GM21576 (cell line): ENCODE results near the gene KRTAP4-11.
"Not testable (repeated sequence)": the region's sequence is repeated elsewhere in the genome, so short reads cannot be mapped to it uniquely, and the experiment has no call there.

Source experiments
- ATAC-seq: cut with Tn5 transposase; IDR thresholded peaks from one replicate; pipeline ENCODE4 v1.9.1; 2021; ENCODE audit warnings: mild to moderate bottlenecking, moderate library complexity; ENCODE audit not compliant: unreplicated experiment

KRTAP4-11 gene

DNA sequence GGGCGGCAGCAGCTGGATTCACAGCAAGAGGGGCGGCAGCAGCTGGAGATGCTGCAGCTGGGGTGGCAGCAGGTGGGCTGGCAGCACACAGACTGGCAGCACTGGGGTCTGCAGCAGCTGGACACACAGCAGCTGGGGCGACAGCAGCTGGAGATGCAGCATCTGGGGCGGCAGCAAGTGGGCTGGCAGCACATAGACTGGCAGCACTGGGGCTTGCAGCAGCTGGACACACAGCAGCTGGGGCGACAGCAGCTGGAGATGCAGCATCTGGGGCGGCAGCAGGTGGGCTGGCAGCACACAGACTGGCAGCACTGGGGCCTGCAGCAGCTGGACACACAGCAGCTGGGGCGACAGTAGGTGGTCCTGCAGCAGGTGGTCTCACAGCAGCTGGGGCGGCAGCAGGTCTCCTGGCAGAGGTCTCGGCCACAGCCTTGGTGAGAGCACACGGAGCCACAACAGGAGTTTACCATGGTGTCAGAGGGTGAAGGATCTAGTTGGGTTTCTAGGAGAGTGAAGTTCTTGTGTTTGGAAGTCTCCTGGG, at the start of gene KRTAP4-11:
KRTAP4-11 (minus strand) TSS at position 528 of the 541 bp plus-strand sequence; CDS start at position 470, 58 bp downstream.
- ATAC-seq: not testable (repeated sequence)

GRCh38 chr17:41167561-41167960, 49.4 kb upstream of the KRTAP4-11 start:
- no peak for ATAC-seq

DNA sequence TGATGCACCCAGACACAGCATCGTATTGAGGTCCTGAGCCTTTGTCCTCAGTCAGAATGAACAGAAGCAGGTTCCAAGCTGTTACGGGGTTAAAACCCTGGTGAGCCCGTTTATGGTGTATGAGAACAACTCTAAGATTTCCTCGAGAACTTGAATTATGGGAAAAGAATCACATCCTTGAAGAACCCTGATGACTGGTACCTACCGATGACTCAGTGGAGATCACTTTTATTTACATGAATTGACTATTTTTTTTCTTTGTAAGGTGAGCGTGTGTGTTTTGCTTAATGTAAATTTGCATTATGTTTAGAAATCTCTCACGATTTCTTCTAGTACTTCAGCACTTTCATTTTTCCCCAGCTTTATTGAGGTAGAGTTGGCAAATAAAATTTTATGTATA, 45.7 kb upstream of the KRTAP4-11 start:
- ATAC-seq: no peak

DNA sequence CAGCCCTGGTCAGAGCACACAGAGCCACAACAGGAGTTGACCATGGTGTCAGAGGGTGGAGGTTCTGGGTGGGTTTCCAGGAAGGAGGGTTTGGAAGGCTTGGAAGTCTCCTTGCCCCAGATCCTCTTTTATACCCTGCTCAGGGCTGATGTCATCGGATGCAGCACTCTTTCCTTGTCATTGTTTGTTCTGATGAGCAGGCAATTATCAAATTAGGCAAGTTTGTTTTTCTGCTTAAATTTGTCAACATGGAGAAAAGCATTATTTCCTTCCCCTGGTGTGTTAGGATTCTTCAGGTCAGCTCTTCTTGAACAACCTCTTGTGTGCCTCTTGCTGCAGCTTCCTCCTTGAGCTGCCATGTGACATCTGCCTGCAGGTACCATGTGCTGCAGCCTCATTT, 42.5 kb upstream of the KRTAP4-11 start, which contains the start of gene KRTAP4-4:
KRTAP4-4 (minus strand) TSS at position 101 of the 400 bp plus-strand sequence; CDS start at position 44, 57 bp downstream.
- ATAC-seq: no peak

DNA sequence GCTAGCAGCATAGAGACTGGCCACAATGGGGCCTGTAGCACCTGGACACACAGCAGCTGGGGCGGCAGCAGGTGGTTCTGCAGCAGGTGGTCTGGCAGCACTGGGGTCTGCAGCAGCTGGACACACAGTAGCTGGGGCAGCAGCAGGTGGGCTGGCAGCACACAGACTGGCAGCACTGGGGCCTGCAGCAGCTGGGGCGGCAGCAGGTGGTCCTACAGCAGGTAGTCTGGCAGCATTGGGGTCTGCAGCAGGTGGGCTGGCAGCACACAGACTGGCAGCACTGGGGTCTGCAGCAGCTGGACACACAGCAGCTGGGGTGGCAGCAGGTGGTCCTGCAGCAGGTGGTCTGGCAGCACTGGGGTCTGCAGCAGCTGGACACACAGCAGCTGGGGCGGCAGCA, 42.0 kb upstream of the KRTAP4-11 start:
- ATAC-seq: not testable (repeated sequence)

DNA sequence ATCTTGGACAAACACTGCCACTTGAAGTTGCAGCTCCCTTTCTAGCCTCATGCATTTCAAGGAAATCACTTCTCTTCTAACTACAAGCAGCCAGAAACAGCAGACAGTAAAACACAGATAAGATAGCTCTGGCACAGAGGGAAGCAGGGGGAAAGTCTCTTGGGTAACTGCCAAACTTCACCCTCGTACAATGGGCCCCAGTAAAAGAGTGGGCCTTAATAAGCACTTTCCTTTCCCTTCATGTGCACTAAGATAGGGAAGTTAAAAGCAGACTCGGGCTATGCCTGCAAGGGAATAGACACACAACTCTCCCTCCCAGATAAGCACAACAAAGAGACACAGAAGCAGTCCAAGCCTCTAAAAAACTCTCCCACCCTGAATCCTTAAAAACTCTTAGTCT, 35.7 kb upstream of the KRTAP4-11 start:
- ATAC-seq: no peak

GRCh38 chr17:41151525-41151924, 33.4 kb upstream of the KRTAP4-11 start:
- ATAC-seq: no peak

GRCh38 chr17:41150026-41150425, 31.9 kb upstream of the KRTAP4-11 start:
- ATAC-seq: no peak

GRCh38 chr17:41149652-41149985, 31.4 kb upstream of the KRTAP4-11 start, which contains the start of gene KRTAP4-5:
Gene KRTAP4-5 (minus strand): TSS chr17:41149825. CDS start chr17:41149767, 58 bp downstream.
- ATAC-seq: no peak

DNA sequence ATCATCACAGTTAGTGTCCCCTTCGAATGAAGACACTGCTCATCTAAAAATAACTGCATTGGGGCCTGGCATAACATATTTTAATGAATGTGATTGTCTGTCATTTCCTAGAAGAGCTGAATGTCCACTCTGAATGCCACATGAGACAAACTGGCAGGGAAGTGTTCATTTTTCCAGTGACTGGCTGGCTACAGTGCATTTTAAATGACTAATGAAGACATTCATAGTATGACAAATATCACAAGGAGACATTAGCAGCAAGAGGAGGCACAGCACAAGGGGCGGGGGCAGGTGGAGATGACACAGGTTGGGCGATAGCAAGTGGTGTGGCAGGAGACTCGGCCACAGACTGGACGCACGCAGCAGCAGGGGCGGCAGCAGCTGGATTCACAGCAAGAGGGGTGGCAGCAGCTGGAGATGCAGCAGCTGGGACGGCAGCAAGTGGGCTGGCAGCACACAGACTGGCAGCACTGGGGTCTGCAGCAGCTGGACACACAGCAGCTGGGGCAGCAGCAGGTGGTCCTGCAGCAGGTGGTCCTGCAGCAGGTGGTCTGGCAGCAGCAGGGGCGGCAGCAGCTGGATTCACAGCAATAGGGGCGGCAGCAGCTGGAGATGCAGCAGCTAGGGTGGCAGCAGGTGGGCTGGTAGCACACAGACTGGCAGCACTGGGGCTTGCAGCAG, 30.9 kb upstream of the KRTAP4-11 start:
- ATAC-seq: not testable (repeated sequence)

GRCh38 chr17:41147531-41148204, 29.5 kb upstream of the KRTAP4-11 start:
- ATAC-seq: no peak

DNA sequence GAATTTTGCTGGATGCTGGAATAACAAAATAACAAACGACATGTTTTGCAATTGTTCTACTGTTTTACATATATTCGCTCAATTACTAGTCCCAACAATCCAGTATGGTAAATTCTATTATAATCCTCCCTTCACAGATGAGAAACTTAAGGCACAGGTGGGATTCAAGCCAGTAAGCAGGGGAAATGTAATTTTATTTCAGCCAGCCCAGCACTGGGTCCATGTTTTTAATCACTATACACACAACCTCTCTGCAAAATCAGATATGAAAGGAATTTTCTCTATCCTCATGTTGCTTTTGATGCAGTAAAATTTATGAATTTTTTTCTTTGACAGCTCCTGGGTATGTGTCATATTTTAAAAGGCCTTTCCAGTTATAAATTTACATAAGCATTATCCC, 27.1 kb upstream of the KRTAP4-11 start:
- ATAC-seq: no peak

DNA sequence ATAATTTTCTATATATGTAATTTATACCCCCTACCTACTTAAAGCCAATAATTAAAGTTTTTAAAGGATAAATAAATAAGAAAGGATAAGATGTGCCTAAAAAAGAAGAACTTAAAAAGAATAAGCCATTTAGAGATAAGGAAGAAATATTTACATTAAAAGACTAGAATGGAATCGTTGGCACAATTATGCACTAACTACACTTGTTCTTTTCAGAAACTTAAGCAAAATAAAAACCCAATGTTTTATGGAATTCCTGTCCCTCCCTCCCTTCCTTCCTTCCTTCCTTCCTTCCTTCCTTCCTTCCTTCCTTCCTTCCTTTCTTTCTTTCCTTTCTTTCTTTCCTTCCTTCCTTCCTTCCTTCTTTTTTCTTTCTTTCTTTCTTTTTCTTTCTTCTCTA, 26.7 kb upstream of the KRTAP4-11 start:
- no peak for ATAC-seq

DNA sequence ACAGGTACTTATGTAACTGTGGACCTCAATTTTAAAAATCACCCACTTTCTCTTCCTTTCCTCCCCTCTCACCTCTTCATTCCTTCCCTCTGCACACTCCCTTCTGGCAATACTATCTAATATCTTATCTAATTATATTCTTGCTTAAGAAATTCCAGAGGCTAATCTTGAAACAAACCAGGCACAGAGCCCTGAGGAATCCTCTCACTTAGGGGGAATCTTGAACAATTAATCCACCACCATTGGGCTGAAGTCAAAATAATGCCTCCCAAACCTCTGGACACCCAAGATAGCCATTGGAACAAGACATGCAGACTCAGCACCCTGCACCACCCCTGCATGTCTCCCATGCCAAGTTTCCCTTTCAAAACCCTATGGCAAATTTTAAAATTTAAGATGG, 23.2 kb upstream of the KRTAP4-11 start:
- no peak for ATAC-seq

- no peak for ATAC-seq
These were observed 22.4 kb upstream of the KRTAP4-11 start, which contains the start of gene KRTAP4-6 for GRCh38 chr17:41140360-41141131. Gene KRTAP4-6 (minus strand): TSS chr17:41140544. CDS start chr17:41140487, 57 bp downstream.

- not testable (repeated sequence) for ATAC-seq
These were observed 21.7 kb upstream of the KRTAP4-11 start for GRCh38 chr17:41139865-41140264.

- ATAC-seq: no peak
These were observed 15.9 kb upstream of the KRTAP4-11 start for GRCh38 chr17:41133880-41134735.

DNA sequence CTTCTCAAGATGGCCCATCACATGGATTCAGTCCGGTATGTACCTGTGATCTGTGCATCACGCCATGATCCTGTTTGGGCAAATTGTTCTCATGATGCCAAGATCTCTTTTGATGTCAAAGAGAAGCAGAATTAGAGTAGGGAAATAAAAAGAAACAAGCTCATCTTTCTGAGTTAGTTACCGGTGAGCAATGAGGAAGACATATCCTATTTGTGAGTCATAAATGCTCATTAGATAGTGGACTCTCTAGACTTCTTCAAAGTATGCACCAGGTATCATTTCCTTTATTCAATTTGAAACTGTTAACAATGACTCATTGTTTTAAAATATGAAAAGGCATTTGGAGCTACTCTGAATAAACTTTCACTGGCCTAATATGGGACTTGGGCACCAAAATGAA, 13.8 kb upstream of the KRTAP4-11 start:
- no peak for ATAC-seq

DNA sequence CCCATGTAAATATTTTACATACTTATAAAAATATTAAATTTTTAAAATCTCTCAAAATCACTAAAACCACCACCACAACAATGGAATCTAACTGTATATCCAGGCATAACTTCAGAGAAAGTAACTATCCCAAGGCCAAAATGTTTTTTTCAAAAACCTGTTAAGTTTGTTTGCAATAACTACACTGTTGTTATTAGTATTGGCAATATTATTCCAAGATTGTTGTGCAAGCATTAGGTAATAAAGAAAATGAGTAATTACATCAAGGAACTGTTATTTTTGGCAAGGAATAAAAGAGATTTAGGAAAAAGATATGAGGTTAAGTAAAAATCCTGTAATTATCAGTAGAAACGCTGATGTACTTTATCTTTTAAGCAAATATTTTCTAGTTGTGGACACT, 9.2 kb upstream of the KRTAP4-11 start:
- ATAC-seq: no peak

DNA sequence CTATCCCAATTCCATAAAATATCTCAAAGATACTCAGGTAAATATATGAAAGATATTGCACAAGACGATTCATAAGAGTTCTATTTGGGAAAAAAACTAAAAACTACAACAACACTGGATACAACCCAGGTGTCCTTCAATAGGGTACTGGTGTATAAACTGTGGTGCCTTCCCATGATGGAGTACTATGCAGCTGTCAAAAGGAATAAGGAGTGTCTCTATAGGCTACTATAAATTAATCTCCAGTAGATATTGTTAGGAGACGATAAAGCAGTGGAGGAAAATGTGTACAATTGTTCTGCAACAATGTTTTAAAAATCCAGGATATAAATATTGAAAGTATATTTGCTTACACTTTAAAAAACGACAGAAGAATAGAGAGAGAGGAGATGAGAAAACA, 8.2 kb upstream of the KRTAP4-11 start:
- no peak for ATAC-seq
